HT-29 (cell line): ENCODE results near the gene KRTAP4-12. TPM values are rescaled to one million over a fixed set of nuclear protein-coding genes. Genes with fewer than 3 reads are reported as not detected.
A peak's percentile ranks its signal among the peaks of the same experiment; 100 is the strongest.
"Not testable (repeated sequence)": the region's sequence is repeated elsewhere in the genome, so short reads cannot be mapped to it uniquely, and the experiment has no call there.

Experiments used
- DNase-seq: peaks from one replicate; pipeline ENCODE4 v3.0.0-alpha.2; 2015; ENCODE audit warnings: low spot score
- total RNA-seq: library from RNA; depleted of rRNA; stranded (reverse); fragments of >200 nt; shearing (Covaris generic); gene quantifications from 2 replicates; pipeline ENCODE4 v1.2.3, GENCODE V29; 2014; rRNA removed

The KRTAP4-12 gene
- total RNA-seq, 1 experiment from 2014 or later: not detected

GRCh38 chr17:41096055-41096454 is 27.9 kb downstream of the KRTAP4-12 start:
- no peak for DNase-seq

DNA sequence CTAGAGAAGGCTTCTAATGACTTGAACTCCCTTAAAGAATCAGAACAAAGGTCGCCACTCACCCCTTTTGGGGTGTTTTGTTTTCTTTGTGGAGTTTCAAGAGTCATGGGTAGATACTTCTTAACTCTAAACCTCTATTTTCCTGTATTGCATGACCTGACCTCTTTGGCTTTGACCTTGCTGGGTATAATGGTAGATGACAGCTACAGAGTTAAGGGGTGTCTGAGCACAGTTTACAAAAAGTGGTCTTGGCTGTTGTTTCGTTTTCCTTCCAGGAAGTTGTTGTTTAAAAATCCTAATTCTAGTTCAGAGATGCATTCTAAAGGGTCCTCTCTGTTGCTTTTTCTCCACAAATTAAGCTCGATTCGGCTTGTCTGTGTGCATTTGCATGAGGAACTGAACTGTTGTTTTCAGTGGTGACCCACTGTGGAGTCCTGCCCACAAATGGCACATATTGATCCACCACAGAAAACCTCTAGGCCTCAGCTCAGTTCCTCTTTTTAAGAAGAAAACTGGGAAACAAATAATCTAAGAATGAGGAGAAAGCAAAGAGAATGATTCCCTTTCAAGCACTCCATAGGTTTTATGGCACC is 35.1 kb downstream of the KRTAP4-12 start:
- not testable (repeated sequence) for DNase-seq

DNA sequence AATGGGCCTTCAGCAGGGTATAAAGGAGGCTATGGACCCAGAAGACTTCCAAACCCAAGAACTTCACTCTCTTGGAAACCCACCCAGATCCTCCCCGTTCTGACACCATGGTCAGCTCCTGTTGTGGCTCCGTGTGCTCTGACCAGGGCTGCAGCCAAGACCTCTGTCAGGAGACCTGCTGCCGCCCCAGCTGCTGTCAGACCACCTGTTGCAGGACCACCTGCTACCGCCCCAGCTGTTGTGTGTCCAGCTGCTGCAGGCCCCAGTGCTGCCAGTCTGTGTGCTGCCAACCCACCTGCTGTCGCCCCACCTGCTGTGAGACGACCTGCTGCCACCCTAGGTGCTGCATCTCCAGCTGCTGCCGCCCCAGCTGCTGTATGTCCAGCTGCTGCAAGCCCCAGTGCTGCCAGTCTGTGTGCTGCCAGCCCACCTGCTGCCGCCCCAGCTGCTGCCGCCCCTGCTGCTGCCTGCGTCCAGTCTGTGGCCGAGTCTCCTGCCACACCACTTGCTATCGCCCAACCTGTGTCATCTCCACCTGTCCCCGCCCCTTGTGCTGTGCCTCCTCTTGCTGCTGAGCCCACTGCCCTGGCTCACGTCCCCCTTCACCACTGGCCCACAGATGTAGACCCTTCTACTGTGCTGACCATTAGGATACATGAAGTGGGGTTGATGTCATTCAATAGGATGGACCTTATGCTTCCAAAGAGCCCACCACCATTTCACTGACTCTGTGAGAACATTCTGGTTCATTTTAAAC is 39.7 kb downstream of the KRTAP4-12 start, which contains the start of gene KRTAP4-7:
Gene KRTAP4-7 (plus strand): TSS at position 51 of the 757 bp plus-strand sequence. CDS start 57 bp downstream, at position 108.
- DNase-seq: not testable (repeated sequence)

- peak; percentile 15 for DNase-seq
Observed at GRCh38 chr17:41083427-41083826, 40.6 kb downstream of the KRTAP4-12 start.

GRCh38 chr17:41082626-41083025 is 41.4 kb downstream of the KRTAP4-12 start:
- no peak for DNase-seq

DNA sequence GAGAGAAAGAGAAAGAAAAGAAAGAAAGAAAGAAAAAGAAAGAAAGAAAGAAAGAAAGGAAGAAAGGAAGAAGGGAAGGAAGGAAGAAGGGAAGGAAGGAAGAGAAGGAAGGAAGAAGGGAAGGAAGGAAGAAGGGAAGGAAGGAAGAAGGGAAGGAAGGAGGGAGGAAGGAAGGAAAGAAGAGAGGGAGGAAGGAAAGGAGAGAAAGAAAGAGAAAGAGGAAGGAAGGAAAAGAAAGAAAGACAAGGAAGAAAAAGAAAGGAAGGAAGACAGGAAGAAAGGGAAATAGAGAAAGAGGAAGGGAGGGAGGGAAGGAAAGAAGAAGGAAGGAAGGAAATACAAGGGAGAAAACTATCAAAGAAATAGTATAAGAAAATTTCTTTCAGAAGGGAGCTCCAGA is 47.2 kb downstream of the KRTAP4-12 start:
- DNase-seq: no peak

DNA sequence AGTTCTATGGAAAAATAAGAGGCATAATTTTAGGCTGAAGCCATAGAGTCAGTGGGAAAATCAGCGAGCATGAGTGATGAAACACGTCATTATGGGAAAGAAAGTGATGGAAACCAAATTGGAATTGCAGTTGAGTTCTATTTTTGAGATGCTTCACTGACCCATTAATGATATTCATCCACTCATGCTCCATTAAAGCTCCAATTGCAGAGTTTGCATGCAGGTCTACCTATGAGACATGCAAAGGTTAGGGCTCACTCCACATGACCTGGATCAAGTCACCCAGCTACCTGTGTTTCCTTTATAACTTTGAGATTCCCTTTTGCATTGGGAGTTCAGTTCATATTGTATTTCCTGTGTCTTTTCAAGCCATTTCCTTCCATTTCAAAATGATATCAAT is 50.3 kb downstream of the KRTAP4-12 start:
- DNase-seq: no peak

Other genes with a start within 250 kb of the KRTAP4-12 start
- 189 and 203 TPM in 2 replicates for gene KRT20, start 238.9 kb downstream of the KRTAP4-12 start, total RNA-seq
- 3.3 and 4.1 TPM in 2 replicates for gene KRT23, start 186.5 kb downstream of the KRTAP4-12 start, total RNA-seq
- not detected in 2 replicates for gene KRT39, start 157.2 kb downstream of the KRTAP4-12 start, total RNA-seq
- 2.4 and 2.7 TPM in 2 replicates for gene KRT40, start 139.9 kb downstream of the KRTAP4-12 start, total RNA-seq
- not detected in 2 replicates for gene KRTAP3-3, start 130.0 kb downstream of the KRTAP4-12 start, total RNA-seq
- not detected in 2 replicates for gene KRTAP3-2, start 124.3 kb downstream of the KRTAP4-12 start, total RNA-seq
- gene KRTAP3-1, start 115.1 kb downstream of the KRTAP4-12 start, total RNA-seq: not detected in 2 replicates
- gene KRTAP1-5, start 97.0 kb downstream of the KRTAP4-12 start, total RNA-seq: not detected in 2 replicates
- not detected in 2 replicates for gene KRTAP1-4, start 94.0 kb downstream of the KRTAP4-12 start, total RNA-seq
- gene KRTAP1-3, start 89.3 kb downstream of the KRTAP4-12 start, total RNA-seq: not detected in 2 replicates
- 0.42 and 0.64 TPM in 2 replicates for gene KRTAP1-1, start 82.7 kb downstream of the KRTAP4-12 start, total RNA-seq
- gene KRTAP2-1, start 76.9 kb downstream of the KRTAP4-12 start, total RNA-seq: not detected in 2 replicates
- not detected in 2 replicates for gene KRTAP2-2, start 69.0 kb downstream of the KRTAP4-12 start, total RNA-seq
- gene KRTAP2-3, start 64.1 kb downstream of the KRTAP4-12 start, total RNA-seq: not detected in 2 replicates
- not detected in 2 replicates for gene KRTAP2-4, start 58.3 kb downstream of the KRTAP4-12 start, total RNA-seq
- gene KRTAP4-7, start 40.0 kb downstream of the KRTAP4-12 start, total RNA-seq: not detected in 2 replicates
- gene KRTAP4-8, start 26.0 kb downstream of the KRTAP4-12 start, total RNA-seq: not detected in 2 replicates
- not detected in 2 replicates for gene KRTAP4-16, start 22.0 kb downstream of the KRTAP4-12 start, total RNA-seq
- not detected in 2 replicates for gene KRTAP4-9, start 18.8 kb downstream of the KRTAP4-12 start, total RNA-seq
- gene KRTAP4-11, start 5.8 kb downstream of the KRTAP4-12 start, total RNA-seq: not detected in 2 replicates
- not detected in 2 replicates for gene KRTAP4-6, start 16.4 kb upstream of the KRTAP4-12 start, total RNA-seq
- not detected in 2 replicates for gene KRTAP4-5, start 25.6 kb upstream of the KRTAP4-12 start, total RNA-seq
- gene KRTAP4-4, start 36.6 kb upstream of the KRTAP4-12 start, total RNA-seq: not detected in 2 replicates
- not detected in 2 replicates for gene KRTAP4-3, start 44.0 kb upstream of the KRTAP4-12 start, total RNA-seq
- gene KRTAP4-2, start 54.0 kb upstream of the KRTAP4-12 start, total RNA-seq: not detected in 2 replicates
- not detected in 2 replicates for gene KRTAP4-1, start 60.7 kb upstream of the KRTAP4-12 start, total RNA-seq
- not detected in 2 replicates for gene KRTAP9-1, start 65.7 kb upstream of the KRTAP4-12 start, total RNA-seq
- gene KRTAP9-2, start 102.5 kb upstream of the KRTAP4-12 start, total RNA-seq: not detected in 2 replicates
- gene KRTAP9-3, start 108.3 kb upstream of the KRTAP4-12 start, total RNA-seq: not detected in 2 replicates
- gene KRTAP9-8, start 113.8 kb upstream of the KRTAP4-12 start, total RNA-seq: not detected in 2 replicates
- gene KRTAP9-4, start 125.5 kb upstream of the KRTAP4-12 start, total RNA-seq: not detected in 2 replicates
- not detected in 2 replicates for gene KRTAP9-9, start 131.2 kb upstream of the KRTAP4-12 start, total RNA-seq
- not detected in 2 replicates for gene KRTAP9-6, start 141.2 kb upstream of the KRTAP4-12 start, total RNA-seq
- gene KRTAP9-7, start 151.5 kb upstream of the KRTAP4-12 start, total RNA-seq: not detected in 2 replicates
- not detected in 2 replicates for gene KRTAP29-1, start 178.7 kb upstream of the KRTAP4-12 start, total RNA-seq
- not detected in 2 replicates for gene KRTAP16-1, start 185.1 kb upstream of the KRTAP4-12 start, total RNA-seq
- gene KRTAP17-1, start 191.5 kb upstream of the KRTAP4-12 start, total RNA-seq: not detected in 2 replicates
- not detected in 2 replicates for gene KRT33A, start 226.6 kb upstream of the KRTAP4-12 start, total RNA-seq
- not detected in 2 replicates for gene KRT33B, start 245.6 kb upstream of the KRTAP4-12 start, total RNA-seq